CD8-positive, alpha-beta memory T cell (primary cell): ENCODE measurements around the gene NIM1K. TPM values are rescaled to one million over a fixed set of nuclear protein-coding genes. Genes with fewer than 3 reads are reported as not detected.

Source experiments
- CTCF ChIA-PET: fragments of 350-600 bp; sonication (Branson Sonifier 250); formaldehyde crosslinking; loops from one replicate; lab custom pipeline; 2021; ENCODE audit warnings: antibody characterized with exemption; lab: Charles Lee
- POLR2A ChIA-PET: fragments of 350-600 bp; sonication (Branson Sonifier 250); formaldehyde crosslinking; loops from one replicate; lab custom pipeline; 2021; ENCODE audit warnings: antibody characterized with exemption; lab: Charles Lee
- DNase-seq, 5 donors: peaks; one replicate each; pipeline versions ENCODE4 v3.0.0 to v3.0.0-alpha.2; 2020 to 2022; ENCODE audit warnings: mixed read lengths in 1 of 5
- H3K27ac ChIP-seq: one replicate; pipeline ENCODE4 v1.7.0; 2013; ENCODE audit warnings: low read depth, mild to moderate bottlenecking, low read length, moderate library complexity
- H3K27me3 ChIP-seq: 2 replicates; pipeline ENCODE4 v1.7.0; 2013; ENCODE audit warnings: low read length, mild to moderate bottlenecking; ENCODE audit not compliant: insufficient read depth, poor library complexity, severe bottlenecking
- H3K36me3 ChIP-seq: 2 replicates; pipeline ENCODE4 v1.7.0; 2013; ENCODE audit warnings: mild to moderate bottlenecking, low read length, moderate library complexity; ENCODE audit not compliant: insufficient read depth
- H3K4me1 ChIP-seq: 2 replicates; pipeline ENCODE4 v1.7.0; 2013; ENCODE audit warnings: mild to moderate bottlenecking, low read length, moderate library complexity; ENCODE audit not compliant: insufficient read depth
- H3K4me3 ChIP-seq: 2 replicates; pipeline ENCODE4 v1.7.0; 2013; ENCODE audit warnings: mild to moderate bottlenecking, low read length
- H3K9me3 ChIP-seq: 2 replicates; pipeline ENCODE4 v1.7.0; 2013; ENCODE audit warnings: mild to moderate bottlenecking, low read length
- H3K27ac Mint-ChIP-seq, 8 donors: one replicate each; pipeline ENCODE4 v1.8.0; 2020 to 2021; ENCODE audit warnings: mixed read lengths in 8 of 8, mild to moderate bottlenecking in 6 of 8, inconsistent platforms in 3 of 8, moderate library complexity in 3 of 8
- H3K27me3 Mint-ChIP-seq, 2 donors: one replicate each; pipeline ENCODE4 v1.8.0; 2020 to 2021; ENCODE audit warnings: mixed read lengths in 2 of 2, mild to moderate bottlenecking in 1 of 2, moderate library complexity in 1 of 2
- H3K36me3 Mint-ChIP-seq, 3 donors: one replicate each; pipeline ENCODE4 v1.8.0; 2020 to 2021; ENCODE audit warnings: mixed read lengths in 3 of 3, inconsistent platforms in 1 of 3, mild to moderate bottlenecking in 1 of 3
- H3K4me1 Mint-ChIP-seq, 3 donors: one replicate each; pipeline ENCODE4 v1.8.0; 2020 to 2021; ENCODE audit warnings: mixed read lengths in 3 of 3, inconsistent platforms in 1 of 3, mild to moderate bottlenecking in 1 of 3
- H3K4me3 Mint-ChIP-seq, 7 donors: one replicate each; pipeline ENCODE4 v1.8.0; 2020 to 2021; ENCODE audit warnings: mixed read lengths in 7 of 7, mild to moderate bottlenecking in 6 of 7, moderate library complexity in 4 of 7, inconsistent platforms in 2 of 7
- H3K9me3 Mint-ChIP-seq, 5 donors: one replicate each; pipeline ENCODE4 v1.8.0; 2020 to 2022; ENCODE audit warnings: mixed read lengths in 5 of 5, mild to moderate bottlenecking in 3 of 5, moderate library complexity in 2 of 5, inconsistent platforms in 1 of 5
- polyA plus RNA-seq: library from polyadenylated mRNA; unstranded; fragments of 300-500 nt; fragmentation: Illumina TruSeq; gene quantifications from one replicate; pipeline ENCODE4 v1.2.3, GENCODE V29; 2021
- total RNA-seq, 2 experiments: library from RNA; stranded (reverse); gene quantifications; one replicate each; pipeline ENCODE4 v1.2.3, GENCODE V29; 2021

Gene NIM1K
- under 1 TPM; 0.40 to 0.70 TPM for total RNA-seq
- 0.20 TPM for polyA plus RNA-seq

DNA sequence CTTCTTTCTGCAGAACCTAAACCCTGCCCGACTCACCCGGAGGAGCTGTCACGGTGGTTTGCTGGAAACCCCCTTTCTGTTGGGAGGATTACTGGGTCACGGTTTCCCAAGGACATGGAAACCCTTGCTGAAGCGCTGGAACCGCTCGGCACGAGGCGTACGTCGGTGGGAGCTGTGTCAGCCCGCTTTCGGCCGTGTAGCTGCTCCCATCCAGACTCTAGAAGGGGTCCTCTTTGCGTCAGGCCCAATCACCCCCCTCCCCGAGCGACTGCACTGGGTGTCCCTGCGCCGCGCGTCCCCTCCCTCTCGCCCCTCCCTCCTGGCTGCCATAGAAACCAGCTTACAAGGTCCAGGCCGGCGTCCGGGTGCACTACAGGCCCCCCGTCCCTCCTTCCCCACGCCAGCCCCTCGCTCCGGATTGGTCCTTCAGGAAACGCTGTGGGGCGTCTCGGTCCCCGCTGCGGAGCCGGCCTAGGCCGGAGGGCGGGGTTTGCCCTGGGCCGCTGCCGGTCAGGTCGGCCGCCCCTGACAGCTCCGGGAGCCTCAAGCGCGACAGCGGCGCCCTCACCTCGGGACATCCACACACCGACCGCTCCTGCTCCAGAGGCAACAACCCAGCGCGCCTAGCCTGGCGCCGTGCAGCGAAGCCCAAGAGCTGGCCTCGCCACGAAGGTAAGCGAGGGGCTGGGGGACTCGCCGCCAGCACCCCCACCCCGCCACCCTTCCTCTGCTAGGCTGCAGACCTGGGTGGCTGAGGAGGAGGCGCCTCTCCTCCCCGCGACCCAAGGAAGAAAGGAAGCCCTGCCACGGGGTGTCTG lies at the start of gene NIM1K:
TSS of gene NIM1K (plus strand) at position 486 of the 818 bp plus-strand sequence. CDS start 53,551 bp downstream, outside the sequence.
- Mint-ChIP-seq H3K4me3 (peak within 1 kb of the TSS; percentile 85 to 91 (median 87)), H3K27ac (peak within 1 kb of the TSS in 6 of 8 donors; percentile 1 to 82 (median 46)), H3K27me3 (peaks cover 11 to 30% of the 10 kb centered on the region in 2 donors), H3K9me3 (peaks cover 0 to 5% (median 0%) of the 10 kb centered on the region in 5 donors), H3K36me3 (peaks cover 0 to 8% (median 6%) of the 10 kb centered on the region in 3 donors), H3K4me1 (peaks cover 19 to 30% (median 25%) of the 10 kb centered on the region in 3 donors)
- H3K4me1 ChIP-seq, result peaks cover 8% of the 10 kb centered on the region
- H3K9me3 ChIP-seq, result no peaks in the 10 kb centered on the region
- ChIA-PET CTCF (interaction anchor here (0.8 kb wide), 1 partner anchor 10 kb away, joined by 3 read pairs; no protein-coding TSS in a partner anchor), POLR2A (interaction anchor here (0.5 to 1.5 kb wide), 2 partner anchors 200 to 292 kb away, joined by 3 read pairs; partner anchors contain the start of gene TMEM267)
- peaks cover 9% of the 10 kb centered on the region for H3K27me3 ChIP-seq
- H3K36me3 ChIP-seq, result no peaks in the 10 kb centered on the region
- peak; percentile 3 to 49 (median 12) for DNase-seq
- H3K4me3 ChIP-seq, result peak within 1 kb of the TSS; percentile 59
- H3K27ac ChIP-seq, result no peak within 1 kb of the TSS

DNA sequence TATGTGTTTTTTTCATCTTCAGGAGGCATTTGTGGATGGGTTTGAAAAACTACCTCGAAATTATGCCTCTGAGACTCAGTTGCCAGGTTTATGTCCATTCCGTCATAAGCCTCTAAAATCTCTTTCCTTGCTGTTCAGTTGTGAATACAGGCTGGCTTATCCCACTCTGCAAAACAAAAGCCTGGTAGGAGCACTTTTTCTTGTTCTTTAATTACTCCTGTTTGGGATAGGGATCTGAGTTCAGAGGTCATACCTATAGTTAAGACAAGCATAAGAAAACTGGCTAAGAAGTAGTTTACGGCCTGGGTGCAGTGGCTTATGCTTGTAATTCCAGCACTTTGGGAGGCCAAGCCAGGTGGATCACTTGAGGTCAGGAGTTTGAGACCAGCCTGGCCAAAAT lies 47.0 kb upstream of the NIM1K start:
- Histone ChIP-seq H3K27ac (no peak overlapping the region), H3K4me1 (peaks cover 4% of the 10 kb centered on the region), H3K27me3 (no peaks in the 10 kb centered on the region), H3K4me3 (no peak overlapping the region), H3K9me3 (no peaks in the 10 kb centered on the region), H3K36me3 (no peaks in the 10 kb centered on the region)
- H3K9me3 Mint-ChIP-seq, result no peaks in the 10 kb centered on the region
- H3K4me3 Mint-ChIP-seq, result no peak overlapping the region
- H3K27ac Mint-ChIP-seq, result no peak overlapping the region
- no peak for DNase-seq
- POLR2A ChIA-PET, result no interaction called here
- peaks cover 25 to 40% (median 30%) of the 10 kb centered on the region in 3 donors for H3K4me1 Mint-ChIP-seq
- CTCF ChIA-PET, result no interaction called here
- H3K36me3 Mint-ChIP-seq, result peaks cover 4 to 67% (median 6%) of the 10 kb centered on the region in 3 donors
- H3K27me3 Mint-ChIP-seq, result no peaks in the 10 kb centered on the region

DNA sequence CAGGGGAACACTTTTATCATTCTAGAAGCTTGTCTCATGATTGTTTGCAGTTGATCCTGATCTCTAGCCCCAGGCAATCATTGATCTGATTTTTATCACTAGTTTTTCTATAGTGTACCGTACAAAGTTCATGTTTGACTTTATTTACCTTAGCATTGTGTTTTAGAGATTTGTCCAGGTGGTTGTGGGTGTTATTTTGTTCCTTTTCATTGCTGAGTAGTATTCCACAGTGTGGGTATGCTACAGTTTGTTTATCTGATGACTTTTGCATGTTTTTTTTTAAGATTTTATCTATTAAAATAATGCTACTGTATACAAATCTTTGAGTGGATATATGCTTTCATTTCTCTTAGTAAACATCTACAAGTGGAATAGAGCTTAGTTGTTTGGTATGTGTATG lies 45.1 kb upstream of the NIM1K start:
- no peak overlapping the region for H3K27ac Mint-ChIP-seq
- no peaks in the 10 kb centered on the region for H3K27me3 Mint-ChIP-seq
- H3K27me3 ChIP-seq, result no peaks in the 10 kb centered on the region
- no peaks in the 10 kb centered on the region for H3K9me3 ChIP-seq
- H3K9me3 Mint-ChIP-seq, result no peaks in the 10 kb centered on the region
- no peak overlapping the region for H3K4me3 Mint-ChIP-seq
- DNase-seq, result no peak
- peaks cover 4 to 64% (median 6%) of the 10 kb centered on the region in 3 donors for H3K36me3 Mint-ChIP-seq
- H3K4me3 ChIP-seq, result no peak overlapping the region
- H3K4me1 Mint-ChIP-seq, result peaks cover 19 to 36% (median 21%) of the 10 kb centered on the region in 3 donors
- ChIA-PET POLR2A (no interaction called here), CTCF (no interaction called here)
- H3K36me3 ChIP-seq, result no peaks in the 10 kb centered on the region
- H3K4me1 ChIP-seq, result no peaks in the 10 kb centered on the region
- H3K27ac ChIP-seq, result no peak overlapping the region

DNA sequence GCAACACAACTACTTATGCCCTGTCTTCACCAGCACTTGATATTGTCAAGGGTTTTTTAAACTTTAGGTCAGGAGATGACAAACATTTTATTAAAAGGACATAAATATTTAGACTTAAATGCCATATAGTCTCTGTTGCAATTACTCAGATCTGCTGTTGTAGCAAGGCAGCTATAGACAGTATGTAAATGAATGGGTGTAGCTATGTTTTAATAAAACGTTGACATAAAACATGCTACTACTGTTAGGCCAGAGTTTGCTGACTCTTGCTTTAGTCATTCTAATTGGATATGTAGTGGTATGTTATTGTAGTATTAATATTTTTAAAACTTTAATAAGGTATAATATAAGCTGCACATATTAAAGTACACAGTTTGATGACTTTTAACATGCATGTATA lies 43.6 kb upstream of the NIM1K start:
- H3K4me1 ChIP-seq, result no peaks in the 10 kb centered on the region
- Mint-ChIP-seq H3K27ac (no peak overlapping the region), H3K27me3 (no peaks in the 10 kb centered on the region), H3K4me3 (no peak overlapping the region), H3K4me1 (peaks cover 22 to 41% (median 24%) of the 10 kb centered on the region in 3 donors), H3K9me3 (no peaks in the 10 kb centered on the region), H3K36me3 (peaks cover 2 to 65% (median 4%) of the 10 kb centered on the region in 3 donors)
- CTCF ChIA-PET, result no interaction called here
- no peaks in the 10 kb centered on the region for H3K27me3 ChIP-seq
- H3K27ac ChIP-seq, result no peak overlapping the region
- no peaks in the 10 kb centered on the region for H3K9me3 ChIP-seq
- no peaks in the 10 kb centered on the region for H3K36me3 ChIP-seq
- POLR2A ChIA-PET, result no interaction called here
- no peak overlapping the region for H3K4me3 ChIP-seq
- DNase-seq, result no peak

DNA sequence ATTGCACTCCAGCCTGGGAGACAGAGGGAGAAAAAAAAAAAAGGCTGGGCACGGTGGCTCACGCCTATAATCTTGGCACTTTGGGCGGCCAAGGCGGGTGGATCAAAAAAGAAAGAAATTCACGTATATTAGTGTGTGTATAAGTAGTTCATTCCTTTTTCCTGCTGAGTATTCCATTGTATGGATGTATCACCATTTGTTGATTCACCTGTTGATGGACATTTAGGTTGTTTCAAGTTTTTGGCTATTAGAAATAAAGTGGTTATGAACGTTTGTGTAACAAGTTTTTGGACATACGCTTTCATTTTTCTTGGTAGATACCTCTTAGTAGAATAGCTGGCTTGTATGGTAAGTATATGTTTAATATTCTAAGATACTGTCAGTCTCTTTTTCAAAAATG lies 42.8 kb upstream of the NIM1K start:
- peaks cover 2 to 67% (median 4%) of the 10 kb centered on the region in 3 donors for H3K36me3 Mint-ChIP-seq
- no peak for DNase-seq
- no peak overlapping the region for H3K4me3 Mint-ChIP-seq
- H3K27ac ChIP-seq, result no peak overlapping the region
- no peaks in the 10 kb centered on the region for H3K27me3 Mint-ChIP-seq
- no peaks in the 10 kb centered on the region for H3K9me3 Mint-ChIP-seq
- H3K4me1 ChIP-seq, result no peaks in the 10 kb centered on the region
- H3K27me3 ChIP-seq, result no peaks in the 10 kb centered on the region
- H3K36me3 ChIP-seq, result peaks cover 3% of the 10 kb centered on the region
- H3K27ac Mint-ChIP-seq, result peak overlapping the region in 1 of 8 donors; percentile 58
- POLR2A ChIA-PET, result no interaction called here
- H3K4me3 ChIP-seq, result no peak overlapping the region
- H3K4me1 Mint-ChIP-seq, result peaks cover 20 to 45% (median 29%) of the 10 kb centered on the region in 3 donors
- CTCF ChIA-PET, result interaction anchor here (0.9 kb wide), 1 partner anchor 43 kb away, joined by 3 read pairs; no protein-coding TSS in a partner anchor
- H3K9me3 ChIP-seq, result no peaks in the 10 kb centered on the region

DNA sequence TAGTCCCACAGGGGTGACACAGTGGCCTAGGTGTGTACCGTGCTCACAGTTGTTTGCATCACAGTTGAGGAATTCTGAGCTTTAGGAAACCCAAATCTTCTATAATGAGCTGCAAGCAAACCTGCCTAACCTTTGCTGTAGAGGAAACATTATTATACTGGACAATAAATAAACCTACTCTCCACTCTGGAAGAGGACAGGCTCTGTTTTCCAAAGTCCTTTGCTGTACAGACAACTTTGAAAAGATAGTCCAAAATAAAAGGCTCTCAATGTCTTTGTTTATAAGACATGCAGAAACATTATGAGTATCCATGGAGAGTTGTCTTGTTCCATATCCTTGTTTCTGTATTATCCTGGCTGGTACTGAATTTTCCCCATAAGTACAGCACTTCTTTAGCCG lies 42.0 kb upstream of the NIM1K start:
- no peak for DNase-seq
- H3K27me3 Mint-ChIP-seq, result no peaks in the 10 kb centered on the region
- H3K27ac Mint-ChIP-seq, result no peak overlapping the region
- no peak overlapping the region for H3K4me3 Mint-ChIP-seq
- H3K36me3 Mint-ChIP-seq, result peaks cover 0 to 59% (median 4%) of the 10 kb centered on the region in 3 donors
- H3K9me3 ChIP-seq, result no peaks in the 10 kb centered on the region
- no peaks in the 10 kb centered on the region for H3K4me1 ChIP-seq
- CTCF ChIA-PET, result interaction anchor here (0.9 kb wide), 1 partner anchor 44 kb away, joined by 3 read pairs; no protein-coding TSS in a partner anchor
- POLR2A ChIA-PET, result no interaction called here
- peaks cover 17 to 45% (median 28%) of the 10 kb centered on the region in 3 donors for H3K4me1 Mint-ChIP-seq
- H3K27me3 ChIP-seq, result no peaks in the 10 kb centered on the region
- H3K36me3 ChIP-seq, result peaks cover 3% of the 10 kb centered on the region
- no peak overlapping the region for H3K27ac ChIP-seq
- no peak overlapping the region for H3K4me3 ChIP-seq
- H3K9me3 Mint-ChIP-seq, result no peaks in the 10 kb centered on the region

DNA sequence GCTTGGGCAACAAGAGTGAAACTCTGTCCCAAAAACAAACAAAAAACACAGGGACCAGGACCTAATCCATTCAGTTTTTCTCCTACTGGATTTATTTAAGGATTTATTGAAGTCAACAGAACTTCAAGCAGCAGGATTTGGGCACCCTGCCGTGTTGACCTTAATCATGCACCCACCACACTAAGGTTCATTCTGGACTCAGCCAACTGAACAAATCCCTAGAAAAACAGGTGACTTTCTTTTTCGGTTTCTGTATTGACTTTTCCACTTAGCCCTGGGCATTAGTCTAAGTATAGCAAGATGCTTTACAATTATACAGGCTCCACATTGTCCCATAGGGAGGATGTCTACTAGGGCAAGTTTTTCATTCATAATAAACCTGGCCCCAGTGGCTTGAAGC lies 41.3 kb upstream of the NIM1K start:
- H3K4me1 ChIP-seq, result no peaks in the 10 kb centered on the region
- Mint-ChIP-seq H3K27me3 (no peaks in the 10 kb centered on the region), H3K27ac (no peak overlapping the region), H3K36me3 (peaks cover 0 to 57% (median 4%) of the 10 kb centered on the region in 3 donors), H3K9me3 (no peaks in the 10 kb centered on the region), H3K4me3 (no peak overlapping the region), H3K4me1 (peaks cover 23 to 48% (median 33%) of the 10 kb centered on the region in 3 donors)
- no peaks in the 10 kb centered on the region for H3K27me3 ChIP-seq
- ChIA-PET CTCF (no interaction called here), POLR2A (no interaction called here)
- no peak overlapping the region for H3K4me3 ChIP-seq
- no peaks in the 10 kb centered on the region for H3K9me3 ChIP-seq
- H3K27ac ChIP-seq, result no peak overlapping the region
- no peak for DNase-seq
- H3K36me3 ChIP-seq, result peaks cover 3% of the 10 kb centered on the region

DNA sequence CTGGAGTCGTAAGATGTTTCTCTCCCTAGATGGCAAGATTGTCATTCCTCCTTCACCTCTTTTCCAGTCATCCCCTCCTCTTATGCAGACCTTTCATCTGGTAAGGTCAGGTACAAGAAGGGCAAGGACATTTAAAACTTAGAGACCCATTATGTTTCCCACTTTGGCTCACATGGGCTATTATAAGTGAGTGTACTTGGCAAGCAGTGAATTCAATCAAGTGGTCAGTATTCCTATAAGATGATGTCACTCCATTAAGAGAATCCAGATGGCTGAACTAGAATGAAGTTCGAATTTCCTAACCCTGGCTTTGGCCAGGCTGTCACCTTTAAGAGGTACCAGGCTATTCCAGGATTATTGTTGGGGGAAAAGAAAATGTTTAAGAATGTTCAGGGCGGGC lies 39.1 kb upstream of the NIM1K start:
- DNase-seq, result no peak
- Mint-ChIP-seq H3K4me1 (peaks cover 23 to 59% (median 43%) of the 10 kb centered on the region in 3 donors), H3K9me3 (no peaks in the 10 kb centered on the region), H3K27ac (peak overlapping the region in 4 of 8 donors; percentile 7 to 72 (median 34)), H3K27me3 (no peaks in the 10 kb centered on the region), H3K4me3 (no peak overlapping the region), H3K36me3 (peaks cover 0 to 61% (median 0%) of the 10 kb centered on the region in 3 donors)
- H3K27ac ChIP-seq, result no peak overlapping the region
- H3K4me1 ChIP-seq, result no peaks in the 10 kb centered on the region
- H3K4me3 ChIP-seq, result no peak overlapping the region
- no peaks in the 10 kb centered on the region for H3K27me3 ChIP-seq
- POLR2A ChIA-PET, result no interaction called here
- CTCF ChIA-PET, result no interaction called here
- peaks cover 3% of the 10 kb centered on the region for H3K36me3 ChIP-seq
- no peaks in the 10 kb centered on the region for H3K9me3 ChIP-seq
